Activated CD4-positive, CD25-positive, alpha-beta regulatory T cell treated with anti-CD3 and anti-CD28 coated beads, Interleukin-2, amount 50 U/mL, for 24 hours (primary cell): Measurements from ENCODE around the gene GPR39.
"Not testable (repeated sequence)": the region's sequence is repeated elsewhere in the genome, so short reads cannot be mapped to it uniquely, and the experiment has no call there.

Source experiments
- ATAC-seq, 2 donors: fragments of 150-1000 bp; cut with Tn5 transposase; one replicate each; pipeline ENCODE4 v1.10.0; 2021; ENCODE audit warnings: mild to moderate bottlenecking in 1 of 2, moderate library complexity in 1 of 2

Gene GPR39

DNA sequence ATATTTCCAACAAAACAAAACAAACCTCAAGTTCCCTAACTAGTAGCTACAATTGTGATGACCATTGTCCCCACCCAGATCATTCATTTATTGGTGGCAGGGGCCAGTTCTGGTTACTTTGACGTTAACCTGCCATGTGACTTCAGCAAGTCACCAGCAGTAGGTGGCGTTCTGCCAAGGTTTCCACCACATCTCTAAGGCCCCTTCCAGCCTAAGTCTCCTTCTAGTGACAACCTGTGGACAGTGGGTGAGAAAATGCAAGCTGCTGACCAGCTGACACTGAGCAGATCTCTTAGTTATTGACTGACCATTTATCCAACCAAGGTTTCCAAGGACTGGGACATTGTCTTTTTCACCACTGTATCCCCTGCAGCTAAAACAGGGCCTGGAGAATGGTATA lies 98.4 kb downstream of the GPR39 start:
- ATAC-seq = no peak

DNA sequence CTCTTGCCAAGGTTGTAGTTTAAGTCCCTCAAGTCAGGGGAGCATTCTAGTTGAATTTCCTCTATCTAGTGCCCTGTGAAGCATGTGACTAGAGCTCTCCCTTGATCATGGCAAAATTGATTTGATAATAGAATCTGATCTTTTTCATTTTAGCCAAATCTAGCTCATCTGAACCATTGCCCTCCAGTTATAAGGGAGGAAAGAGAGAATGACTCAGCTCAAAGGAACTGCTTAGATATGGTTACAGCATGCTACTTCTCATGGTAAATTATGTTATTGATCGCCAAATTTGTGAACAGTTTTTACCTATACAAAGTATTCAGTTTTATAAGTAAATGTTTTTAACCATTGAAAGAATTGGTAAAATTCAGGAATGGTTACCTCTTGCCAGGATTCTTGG lies 100.8 kb downstream of the GPR39 start:
- ATAC-seq = no peak

DNA sequence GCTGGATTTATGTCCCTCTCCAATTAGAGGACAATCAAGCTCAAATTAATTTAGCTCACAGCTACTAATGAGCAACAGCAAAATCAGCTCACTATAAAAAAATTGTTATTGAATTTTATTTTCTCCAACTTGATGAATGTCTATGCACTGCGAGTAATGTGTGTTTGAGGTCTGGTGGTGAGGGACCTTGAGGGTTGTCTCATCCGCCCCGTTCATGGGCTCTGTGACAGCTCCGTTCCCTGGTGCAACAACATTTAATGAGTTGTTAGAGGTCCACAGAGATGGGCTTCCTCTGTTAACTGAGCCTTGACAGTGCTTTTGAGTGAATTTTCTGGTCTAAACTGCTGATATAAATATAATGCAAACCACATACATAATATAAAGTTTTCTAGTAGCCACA lies 101.7 kb downstream of the GPR39 start:
- no peak for ATAC-seq

DNA sequence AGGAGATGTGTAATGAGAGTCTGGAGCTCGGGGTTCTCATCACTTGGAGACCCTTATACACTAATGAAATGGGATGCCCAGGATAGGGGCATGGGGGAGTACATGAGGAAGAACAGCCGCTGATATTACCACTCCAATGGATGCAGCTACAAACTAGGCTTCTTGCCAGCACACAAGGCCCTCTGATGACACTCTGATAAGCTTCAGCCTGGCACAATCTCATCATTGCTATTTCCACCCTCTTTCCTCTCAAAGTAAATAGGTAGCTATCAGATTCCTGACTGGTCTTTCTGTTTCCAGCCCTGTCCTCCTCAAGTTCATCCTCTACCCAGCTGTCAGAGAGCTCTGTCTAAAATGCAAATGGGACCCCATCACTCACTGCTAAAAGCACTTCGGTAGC lies 103.0 kb downstream of the GPR39 start:
- ATAC-seq = no peak

DNA sequence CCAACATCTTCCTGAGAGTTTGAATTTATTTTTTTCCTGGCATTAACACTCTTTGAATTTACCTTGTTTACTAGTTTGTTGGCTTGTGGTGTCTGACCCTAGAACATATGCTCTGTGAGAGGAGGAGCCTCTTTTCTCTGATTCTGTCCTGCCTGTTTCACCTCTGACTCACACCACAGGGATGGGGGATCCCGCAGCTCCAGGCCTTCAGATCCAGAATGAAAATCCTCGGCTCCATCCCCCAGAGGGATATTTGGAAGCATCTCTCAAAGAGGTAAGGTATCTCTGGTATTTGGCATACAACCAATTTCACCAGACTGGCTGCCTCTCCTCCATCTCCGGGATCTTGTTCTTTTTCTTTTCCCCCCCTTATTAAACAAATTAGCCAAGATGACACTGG lies 104.7 kb downstream of the GPR39 start:
- no peak for ATAC-seq

DNA sequence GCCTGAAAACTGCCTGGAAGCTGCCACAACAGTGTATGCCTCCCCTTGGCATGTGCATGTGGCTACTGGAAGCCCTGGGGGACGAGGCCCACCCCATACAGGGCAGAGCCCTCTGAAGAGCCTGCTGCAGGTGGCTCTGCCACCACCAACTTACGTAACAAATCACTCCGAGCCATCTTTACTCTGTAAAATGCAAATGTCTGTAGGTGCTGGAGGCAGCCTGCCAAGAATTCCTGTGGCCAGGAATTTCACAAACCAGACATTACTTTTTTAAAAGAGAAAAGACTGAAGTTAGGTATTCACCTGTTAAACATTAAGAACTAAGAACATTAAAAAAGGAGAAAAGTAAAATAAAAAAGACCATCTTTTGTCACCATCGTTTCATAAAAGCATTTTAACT lies 106.3 kb downstream of the GPR39 start:
- no peak for ATAC-seq

DNA sequence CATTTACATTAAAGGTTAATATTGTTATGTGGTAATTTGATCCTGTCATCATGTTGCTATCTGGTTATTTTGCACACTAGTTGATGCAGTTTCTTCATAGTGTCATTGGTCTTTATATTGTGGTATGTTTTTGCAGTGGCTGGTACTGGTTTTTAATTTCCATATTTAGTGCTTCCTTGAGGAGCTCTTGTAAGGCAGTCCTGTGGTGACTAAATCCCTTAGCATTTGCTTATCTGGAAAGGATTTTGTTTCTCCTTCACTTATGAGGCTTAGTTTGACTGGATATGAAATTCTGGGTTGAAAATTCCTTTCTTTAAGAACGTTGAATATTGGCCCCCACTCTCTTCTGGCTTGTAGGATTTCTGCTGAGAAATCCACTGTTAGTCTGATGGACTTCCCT lies 120.5 kb downstream of the GPR39 start:
- not testable (repeated sequence) for ATAC-seq

DNA sequence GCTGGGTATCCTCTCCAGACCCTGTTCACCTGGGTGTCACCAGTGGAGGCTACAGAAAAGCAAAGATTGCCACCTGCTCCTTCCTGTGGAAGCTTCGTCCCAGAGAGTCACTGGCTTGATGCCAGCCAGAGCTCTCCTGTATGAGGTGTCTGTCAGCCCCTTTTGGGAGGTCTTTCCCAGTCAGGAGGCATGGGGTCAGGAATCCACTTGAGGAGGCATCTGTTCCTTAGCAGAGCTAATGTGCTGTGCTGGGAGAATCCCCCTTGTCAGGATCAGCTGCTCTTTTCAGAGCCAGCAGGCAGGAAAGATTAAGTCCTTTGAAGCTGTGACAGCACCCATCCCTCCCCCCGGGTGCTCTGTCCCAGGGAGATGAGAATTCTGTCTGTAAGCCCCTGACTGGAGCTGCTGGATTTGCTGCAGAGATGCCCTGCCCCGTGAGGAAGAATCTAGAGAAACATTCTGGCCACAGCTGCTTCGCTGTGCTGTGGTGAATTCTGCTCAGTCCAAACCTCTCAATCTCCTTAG lies 121.8 kb downstream of the GPR39 start:
- no peak for ATAC-seq

DNA sequence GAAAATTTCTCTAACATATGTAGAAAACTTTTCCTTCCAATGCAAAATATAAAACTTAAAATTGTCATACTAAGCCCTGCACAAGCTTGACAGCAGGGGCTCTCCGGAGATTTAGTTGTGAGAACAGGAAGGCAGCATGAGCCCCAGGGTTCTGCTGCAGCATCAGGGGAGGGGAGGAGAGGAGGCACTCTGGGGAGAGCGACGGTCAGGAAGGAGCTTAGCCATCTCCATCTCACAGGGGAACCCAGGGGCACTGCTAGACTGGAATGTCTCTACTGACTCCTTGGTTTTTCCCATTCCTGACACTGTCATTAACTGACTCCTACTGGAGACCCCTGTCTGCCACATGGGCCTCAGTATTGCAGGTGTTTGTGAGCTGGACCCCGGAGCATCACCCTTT lies 123.6 kb downstream of the GPR39 start:
- ATAC-seq = no peak

DNA sequence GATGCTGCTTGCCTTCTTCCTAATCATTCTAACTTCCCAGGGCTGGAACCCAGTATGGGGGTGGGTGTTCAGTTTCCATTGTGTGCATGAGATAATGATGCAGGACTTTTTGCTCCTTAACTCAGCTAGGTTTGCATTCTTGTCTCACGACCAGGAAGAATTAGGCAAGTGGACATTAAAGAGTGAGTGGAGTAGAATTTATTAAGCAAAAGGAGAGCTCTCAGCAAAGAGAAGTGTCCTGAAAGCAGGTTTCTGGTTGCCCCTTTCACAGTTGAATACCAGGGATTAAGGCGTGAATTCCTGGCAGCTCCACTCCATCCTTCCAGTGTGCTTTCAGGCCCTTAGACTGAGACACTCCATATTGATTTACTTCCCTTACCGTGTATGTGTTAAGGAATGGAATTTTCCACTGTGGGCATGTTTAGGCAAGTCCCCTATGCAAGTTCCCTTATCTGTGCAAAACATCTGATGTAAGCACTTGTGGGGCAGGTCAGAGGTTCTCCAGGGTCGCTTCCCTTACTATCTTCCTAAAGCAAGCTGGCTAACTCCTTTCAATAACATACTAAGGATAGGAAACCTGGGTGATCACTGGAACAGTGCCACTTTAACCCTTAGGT lies 126.5 kb downstream of the GPR39 start:
- no peak for ATAC-seq

DNA sequence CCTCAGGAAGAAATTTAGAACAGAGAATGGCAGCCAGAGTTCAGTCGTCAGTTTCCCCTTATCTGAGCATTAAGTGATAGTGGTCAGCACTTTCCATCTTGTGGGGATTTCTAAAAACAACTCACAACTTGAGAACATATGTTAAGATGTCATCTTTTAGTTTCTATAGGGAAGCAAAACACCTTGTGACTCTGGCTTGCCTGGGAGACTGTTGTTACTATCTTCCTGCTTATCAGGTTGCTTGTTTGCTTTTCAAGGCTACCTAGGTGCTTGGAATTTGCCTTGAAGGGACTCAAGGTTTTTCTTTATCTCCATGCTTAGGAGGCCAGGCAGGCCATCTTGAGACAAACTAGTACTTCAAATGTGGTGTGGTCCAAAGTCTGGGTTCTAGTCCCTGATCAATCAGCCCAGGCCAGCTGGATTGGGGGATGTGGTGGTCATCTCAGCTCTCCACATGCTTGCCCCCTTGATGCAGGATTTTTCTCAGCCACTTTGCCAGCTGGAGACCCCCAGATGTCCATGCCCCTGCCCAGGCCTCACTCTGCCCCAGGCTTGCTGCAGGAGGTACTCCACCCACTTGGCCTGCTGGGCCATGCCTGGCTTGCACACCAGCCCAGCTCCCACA lies 127.5 kb downstream of the GPR39 start:
- ATAC-seq = no peak

DNA sequence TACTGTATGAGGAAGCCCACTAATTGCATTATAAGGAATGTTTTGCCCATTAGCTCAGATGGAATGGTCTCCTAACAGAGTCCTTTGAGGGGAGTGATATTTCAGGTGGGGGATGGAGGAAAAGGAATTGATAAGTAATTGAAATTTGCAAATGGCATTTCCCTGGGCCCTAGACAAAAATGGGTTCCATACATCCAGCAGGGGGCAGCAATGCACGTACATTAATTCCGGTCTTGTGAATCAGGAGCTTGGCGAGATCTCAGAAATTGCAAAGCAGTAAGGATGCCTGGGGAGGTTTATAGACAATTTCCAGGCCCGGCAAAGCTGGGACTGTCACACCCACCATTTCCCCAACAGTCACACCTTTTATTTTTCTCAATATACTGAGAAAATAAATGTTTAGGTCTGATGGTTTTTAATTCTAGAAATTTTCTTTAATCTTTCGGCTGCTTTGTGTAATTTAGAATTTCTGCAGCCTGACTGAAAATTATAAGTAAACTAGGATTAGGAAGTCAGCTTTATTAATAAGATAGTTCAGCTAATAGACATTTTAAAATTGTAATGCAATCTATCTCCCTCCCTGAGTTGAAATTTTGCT lies 130.6 kb downstream of the GPR39 start:
- ATAC-seq = no peak

DNA sequence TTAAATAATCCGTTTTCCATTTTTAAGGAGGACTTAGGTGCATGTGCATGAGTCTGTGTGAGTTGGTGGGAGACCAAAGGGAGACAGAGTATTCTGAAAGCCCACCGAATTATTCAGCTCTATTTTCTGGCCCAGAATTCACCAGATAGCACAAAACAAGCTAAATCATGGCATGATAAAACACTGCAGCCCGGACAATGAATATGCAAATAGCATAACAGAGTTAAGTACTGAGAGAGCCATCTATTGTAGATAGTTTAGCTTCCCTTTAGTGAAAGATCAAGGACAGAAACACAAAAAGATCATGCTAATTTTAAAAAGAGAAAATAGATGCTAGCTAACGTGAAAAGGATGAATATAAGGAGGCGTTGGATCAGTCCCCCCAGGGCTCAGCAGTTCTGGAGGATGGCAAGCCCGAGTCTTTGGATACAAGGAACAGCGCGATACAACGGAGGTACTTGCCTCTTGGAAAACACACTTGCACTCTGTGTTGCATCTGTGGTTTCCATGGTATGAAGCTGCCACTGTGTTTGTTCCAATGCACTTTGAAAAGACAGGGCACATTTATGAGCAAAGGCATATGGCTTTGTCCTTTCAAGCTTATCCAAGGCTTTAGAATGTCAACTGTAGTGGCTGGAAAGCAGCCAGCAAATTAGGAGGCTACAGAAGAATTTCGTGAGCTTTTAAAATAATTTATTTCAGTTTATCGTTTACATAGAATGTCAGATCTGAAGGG lies 133.5 kb downstream of the GPR39 start:
- no peak for ATAC-seq

DNA sequence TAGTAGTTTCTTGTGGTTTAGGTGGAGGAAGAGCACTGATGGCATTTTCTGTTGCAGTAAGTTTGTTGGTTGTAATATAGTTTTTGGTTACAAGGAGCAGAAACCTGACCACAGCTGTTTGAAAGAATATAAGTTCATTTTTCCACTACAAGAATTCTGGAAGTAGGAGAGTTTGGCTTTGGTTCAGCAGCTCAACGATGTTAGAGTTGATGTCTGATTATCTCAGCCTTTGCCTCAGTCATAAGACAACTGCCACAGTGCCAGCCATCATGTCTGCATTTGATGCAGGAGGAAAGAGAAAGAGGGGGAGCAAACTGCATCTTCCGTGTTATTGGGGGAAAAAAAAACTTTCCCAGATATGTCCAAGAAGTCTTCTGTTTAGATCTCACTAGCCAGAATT lies 134.3 kb downstream of the GPR39 start:
- ATAC-seq = no peak

DNA sequence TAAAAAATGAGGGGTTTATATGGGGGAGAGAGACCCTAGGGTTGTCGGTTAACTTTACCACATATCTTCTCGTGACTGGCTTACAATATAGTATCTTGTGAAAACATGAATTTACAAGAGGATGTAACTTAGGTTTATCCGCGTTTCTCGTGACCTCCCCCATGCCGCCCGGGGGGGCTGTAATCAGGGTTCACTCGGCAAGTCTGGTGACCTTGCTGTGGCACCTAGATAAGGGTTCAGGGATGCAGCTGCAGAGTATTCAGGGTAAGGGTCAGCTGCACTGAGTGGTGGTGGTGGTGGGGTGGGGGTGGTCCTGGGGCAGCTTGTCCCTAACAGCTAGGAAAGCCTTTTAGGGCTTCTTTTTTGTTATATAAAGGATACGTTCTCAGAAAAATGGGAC lies 141.1 kb downstream of the GPR39 start:
- no peak for ATAC-seq

DNA sequence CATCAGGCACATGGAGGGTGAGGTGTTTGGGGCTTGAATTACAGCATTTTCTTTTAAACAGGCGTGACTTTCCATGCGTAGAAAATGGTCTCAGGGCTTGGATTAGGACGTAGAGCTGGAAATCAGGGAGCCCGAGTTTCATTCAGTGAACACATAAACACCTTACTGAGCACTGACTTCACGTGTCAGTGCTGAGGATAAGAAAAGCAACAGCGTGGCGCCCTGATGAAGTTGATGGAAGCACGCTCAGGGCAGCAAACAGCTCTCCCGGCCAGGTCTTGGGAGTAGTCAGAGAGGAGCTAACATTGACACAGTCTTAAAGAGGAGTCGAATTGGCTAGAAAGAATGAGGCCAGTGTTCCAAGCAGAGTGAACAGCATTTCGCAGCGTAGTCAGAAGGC lies 142.7 kb downstream of the GPR39 start:
- ATAC-seq = no peak

DNA sequence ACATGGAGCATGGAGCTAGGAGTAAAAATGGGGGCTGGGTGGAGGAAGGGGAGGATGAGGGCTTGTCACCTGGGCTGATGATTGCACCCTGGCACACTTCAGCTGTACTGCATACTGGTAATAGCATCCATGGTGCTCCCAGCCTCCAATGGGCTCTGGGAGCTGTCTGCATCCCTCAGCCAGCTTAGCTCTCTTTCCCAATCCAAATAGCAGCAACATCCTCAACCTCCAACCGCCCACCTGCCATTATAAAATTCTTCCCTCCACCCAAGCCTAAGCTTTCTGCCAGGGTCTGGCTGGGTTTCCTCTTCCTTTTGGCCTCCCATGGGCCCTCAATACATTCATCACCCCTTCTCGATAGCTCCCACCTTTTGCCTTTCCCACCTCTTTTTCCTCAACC lies 143.3 kb downstream of the GPR39 start:
- ATAC-seq = no peak

DNA sequence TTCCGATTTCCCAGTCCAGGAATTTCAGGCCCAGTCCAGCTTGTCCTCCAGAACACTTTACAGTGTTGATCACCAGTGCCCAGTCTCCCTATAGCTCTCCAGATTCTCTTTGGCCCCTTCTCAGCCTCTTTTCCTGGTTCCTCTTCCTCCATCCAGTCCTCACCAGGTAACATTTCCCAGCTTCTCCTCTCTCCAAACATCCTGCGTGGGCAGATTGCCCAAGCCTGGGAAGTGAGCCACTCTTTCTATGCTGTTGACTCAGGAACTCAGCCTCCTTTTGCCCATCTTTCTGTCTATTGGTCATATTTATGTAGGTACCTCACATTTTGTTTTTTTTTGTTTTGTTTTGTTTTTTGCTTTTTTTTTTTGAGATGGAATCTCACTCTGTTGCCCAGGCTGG lies 144.0 kb downstream of the GPR39 start:
- no peak for ATAC-seq

DNA sequence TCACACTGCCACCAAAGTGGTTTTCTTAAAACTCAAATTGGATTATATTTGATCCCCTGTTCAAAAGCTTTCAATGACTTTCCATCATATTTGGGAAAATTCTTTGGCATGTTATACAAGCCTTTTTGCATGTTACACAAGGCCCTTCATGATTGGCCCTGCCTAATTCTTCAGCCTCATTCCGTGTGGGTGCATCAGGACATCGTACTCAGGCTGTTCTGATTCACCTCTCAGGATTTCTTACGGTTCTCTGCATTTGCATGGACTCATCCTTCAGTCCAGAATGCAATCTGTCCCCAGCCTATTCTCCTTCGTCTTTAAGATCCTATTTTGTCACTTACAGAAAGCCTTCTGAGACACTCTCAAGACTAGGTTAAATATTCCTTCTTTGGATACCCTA lies 145.6 kb downstream of the GPR39 start:
- ATAC-seq = no peak

DNA sequence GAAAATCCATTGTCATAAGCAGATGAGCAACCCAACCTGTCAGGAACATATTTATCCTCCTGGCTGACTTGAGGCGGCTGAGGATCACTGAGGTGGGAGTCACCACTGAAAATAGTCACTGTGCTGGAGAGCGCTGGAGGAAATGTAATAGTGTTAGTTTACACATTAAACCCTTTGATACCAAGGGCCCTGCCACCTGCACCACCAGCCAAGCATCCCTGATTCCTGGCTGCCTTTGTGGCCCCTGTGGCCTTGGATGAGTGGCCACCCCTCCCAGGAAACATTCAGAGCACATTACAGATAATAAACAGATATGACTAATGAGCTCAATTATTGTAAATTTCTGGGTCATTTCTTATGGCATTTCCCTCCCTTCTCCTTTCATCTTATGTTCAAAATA lies 147.5 kb downstream of the GPR39 start:
- no peak for ATAC-seq

DNA sequence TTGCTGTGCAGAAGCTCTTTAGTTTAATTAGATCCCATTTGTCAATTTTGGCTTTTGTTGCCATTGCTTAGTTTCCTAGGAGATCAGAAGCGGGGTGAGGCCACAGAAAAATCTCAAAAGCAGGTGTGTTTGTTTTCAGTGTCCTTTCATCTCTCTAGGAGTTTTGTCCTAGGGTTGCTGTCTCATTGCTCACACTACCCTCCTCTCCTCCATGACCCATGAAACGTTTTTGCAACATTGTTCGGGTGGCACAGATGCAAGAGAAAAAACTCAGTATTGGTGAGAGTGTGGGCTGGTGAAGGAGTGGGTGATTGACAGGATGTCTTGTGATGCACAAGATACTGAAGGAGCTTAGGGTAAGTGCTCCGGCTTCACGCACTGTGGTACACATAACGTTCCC lies 149.8 kb downstream of the GPR39 start:
- ATAC-seq = no peak

DNA sequence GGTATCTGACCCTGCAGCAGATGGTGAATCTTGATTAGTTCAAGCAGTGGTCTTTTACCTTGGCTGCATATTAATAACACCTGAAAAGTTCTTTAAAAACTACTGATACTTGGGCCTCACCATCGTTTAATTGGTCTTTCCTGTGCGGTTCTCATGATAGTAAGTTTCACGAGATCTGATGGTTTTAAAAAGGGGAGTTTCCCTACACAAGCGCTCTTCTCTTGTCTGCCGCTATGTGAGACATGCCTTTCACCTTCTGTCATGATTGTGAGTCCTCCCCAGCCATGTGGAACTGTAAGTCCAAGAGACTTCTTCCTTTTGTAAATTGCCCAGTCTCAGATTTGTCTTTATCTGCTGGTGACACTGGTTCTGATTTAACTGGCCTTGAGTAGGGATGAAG lies 151.1 kb downstream of the GPR39 start:
- ATAC-seq = no peak

DNA sequence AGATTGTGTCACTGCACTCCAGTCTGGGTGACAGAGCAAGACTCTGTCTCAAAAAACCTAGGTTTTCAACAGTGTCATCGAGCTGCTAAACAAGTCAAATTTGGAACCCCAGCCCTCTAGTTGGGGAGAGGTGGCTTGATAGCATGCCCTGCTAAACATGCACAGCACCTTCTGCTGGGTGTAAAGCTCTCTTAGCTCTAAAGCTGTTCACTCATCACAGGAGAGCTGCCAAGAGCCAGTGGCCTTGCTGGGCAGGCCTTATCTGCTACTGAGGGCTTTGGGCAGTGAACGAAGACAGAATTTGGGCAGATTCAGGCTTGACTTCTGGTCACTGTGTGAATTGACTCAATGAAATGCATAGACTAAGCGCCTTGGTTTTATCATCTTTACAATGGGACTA lies 152.1 kb downstream of the GPR39 start:
- no peak for ATAC-seq

DNA sequence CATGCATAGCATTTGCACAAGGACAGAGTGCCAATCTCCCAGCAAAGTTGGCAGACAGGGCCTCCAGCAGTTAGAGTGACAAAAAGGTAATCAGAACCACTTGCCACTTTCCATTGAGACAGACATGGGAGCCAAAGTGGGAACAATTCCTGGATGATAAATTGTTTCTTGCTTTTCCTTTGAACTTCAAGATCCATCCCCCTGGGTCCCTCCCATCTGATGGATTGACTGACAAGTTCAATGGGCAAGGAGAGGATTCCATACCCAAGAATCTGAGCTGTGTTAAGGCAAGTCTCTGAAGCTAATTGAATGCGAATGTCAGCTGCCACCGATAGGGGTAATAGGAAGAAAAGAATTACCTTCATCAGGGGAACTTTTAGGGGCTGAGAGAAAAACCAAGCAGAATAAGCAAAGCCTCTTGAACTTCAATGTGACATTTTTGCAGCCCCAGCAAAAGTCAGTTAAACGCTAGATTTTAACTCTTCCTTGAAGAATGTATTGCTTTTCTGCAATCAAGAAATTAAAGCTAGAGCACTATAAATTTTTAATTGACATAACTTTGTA lies 156.9 kb downstream of the GPR39 start:
- ATAC-seq = no peak
